Heart left ventricle (tissue), 13 donors: Measurements from ENCODE around the gene GRB2.

Experiments
- CTCF ChIP-seq, 12 donors: fragments of 200-600 bp; sonication (generic) in 4 of 12; IDR thresholded peaks; one replicate each; pipeline versions ENCODE4 v1.5.0 to v1.8.0; 2018 to 2022; ENCODE audit warnings: antibody characterized with exemption in 12 of 12, mild to moderate bottlenecking in 5 of 12
- POLR2A ChIP-seq, 2 donors: fragments of 450-650 bp; IDR thresholded peaks; one replicate each; pipeline ENCODE4 v1.6.1; 2017; ENCODE audit warnings: antibody characterized with exemption in 2 of 2, mild to moderate bottlenecking in 2 of 2, moderate library complexity in 2 of 2
- donor health status: ischemic (EF 13 %, LVEDD 7.1; RV severe dilation, severe dysfunction).
- donor health status: DM: no; HTN: yes; CAD: no.
- donor health status: DM: no; HTN: no; CAD: no.
- donor health status: ischemic (EF 25% LVEDD 6.9; RV normal size, moderate dysfunction).
- donor health status: ischemic (EF 25% LVEDD 5.7; RV mildly dilated, moderate dysfunction).
- donor health status: ischemic (EF 35%, LVEDD 5.7; RV mildly dilated, moderate dysfunction).
- donor health status: nonischemic (EF 11% LVEDD 7.7; RV severe dilation, severe dysfunction).
- donor health status: DM: yes; HTN: yes; CAD: no.
- donor health status: PGD.
- donor health status: ischemic (EF 29% LVEDD 5.4; RV normal size, mild dysfunction).
- donor health status: nonischemic (EF 23%, LVEDD 6.1; RV moderate dilation, normal function).

GRCh38 chr17:75416006-75416405, 10.5 kb upstream of the GRB2 start:
- TF ChIP-seq CTCF (IDR thresholded peaks at IDR 0.05) (no peak), POLR2A (IDR thresholded peaks at IDR 0.05) (no peak)
